IMR-90 (cell line): Measurements from ENCODE around the gene NEURL1. TPM values are rescaled to one million over a fixed set of nuclear protein-coding genes. Genes with fewer than 3 reads are reported as not detected.

ENCODE experiments used
- ATAC-seq: fragments of 200-7000 bp; cut with Tn5 transposase; 2 replicates; pipeline ENCODE4 v1.9.1; 2020; ENCODE audit warnings: low read depth, mild to moderate bottlenecking, moderate library complexity
- BruUV-seq: library from RNA; stranded (reverse); fragments of 400-500 nt; replicated peaks from 2 replicates; lab custom pipeline; 2021; lab: Mats Ljungman, UMichigan
- CTCF ChIA-PET: fragments of 300-600 bp; formaldehyde crosslinking; extraction: SDS; loops from one replicate; lab custom pipeline; 2021; ENCODE audit warnings: antibody characterized with exemption; lab: Yijun Ruan, JAX
- POLR2A ChIA-PET: fragments of 300-600 bp; sonication (Branson Sonifier 250); formaldehyde crosslinking; loops from one replicate; lab custom pipeline; 2022; ENCODE audit warnings: antibody characterized with exemption; ENCODE audit not compliant: unreplicated experiment; lab: Charles Lee
- DNase-seq: peaks from one replicate; pipeline ENCODE4 v3.0.0; 2013
- H2AFZ ChIP-seq: replicated peaks from 2 replicates; pipeline ENCODE3; 2013; ENCODE audit warnings: low read length, mild to moderate bottlenecking; ENCODE audit not compliant: poor library complexity
- H2AK5ac ChIP-seq: 2 replicates; pipeline ENCODE4 v1.6.1; 2013; ENCODE audit warnings: low read depth, low read length, inconsistent platforms
- H2AK9ac ChIP-seq: replicated peaks from 2 replicates; pipeline ENCODE3; 2013; ENCODE audit warnings: mild to moderate bottlenecking, low read depth, low read length, moderate library complexity; ENCODE audit not compliant: poor library complexity
- H2BK120ac ChIP-seq: 2 replicates; pipeline ENCODE4 v1.6.1; 2013; ENCODE audit warnings: low read depth, low read length, inconsistent platforms
- H2BK15ac ChIP-seq: 3 replicates; pipeline ENCODE4 v1.6.1; 2013; ENCODE audit warnings: low read depth, low read length, inconsistent platforms
- H2BK20ac ChIP-seq: 2 replicates; pipeline ENCODE4 v1.6.1; 2013; ENCODE audit warnings: low read depth, mild to moderate bottlenecking, inconsistent platforms, low read length, moderate library complexity
- H2BK5ac ChIP-seq: 2 replicates; pipeline ENCODE4 v1.6.1; 2013; ENCODE audit warnings: mild to moderate bottlenecking, low read depth, low read length, inconsistent platforms; ENCODE audit not compliant: poor library complexity, severe bottlenecking
- H3K14ac ChIP-seq: replicated peaks from 2 replicates; pipeline ENCODE4 v1.6.1; 2013; ENCODE audit warnings: low read depth, low read length, inconsistent platforms
- H3K18ac ChIP-seq: 2 replicates; pipeline ENCODE4 v1.6.1; 2013; ENCODE audit warnings: low read depth, low read length, control low read depth
- H3K23ac ChIP-seq: 2 replicates; pipeline ENCODE4 v1.6.1; 2013; ENCODE audit warnings: low read depth, low read length, inconsistent platforms
- H3K27ac ChIP-seq: 2 replicates; pipeline ENCODE4 v1.5.1; 2013; ENCODE audit warnings: mild to moderate bottlenecking, control low read depth, low read length; ENCODE audit not compliant: insufficient read depth
- H3K27me3 ChIP-seq: 2 replicates; pipeline ENCODE4 v1.6.1; 2013; ENCODE audit warnings: low read length; ENCODE audit not compliant: control insufficient read depth, insufficient read depth
- H3K36me3 ChIP-seq: 2 replicates; pipeline ENCODE4 v1.6.1; 2013; ENCODE audit warnings: low read length, mixed read lengths; ENCODE audit not compliant: control insufficient read depth, insufficient read depth
- H3K4ac ChIP-seq: 2 replicates; pipeline ENCODE4 v1.6.1; 2013; ENCODE audit warnings: low read depth, low read length, inconsistent platforms
- H3K4me1 ChIP-seq: 2 replicates; pipeline ENCODE4 v1.6.1; 2013; ENCODE audit warnings: low read length, mixed read lengths; ENCODE audit not compliant: control insufficient read depth, insufficient read depth
- H3K4me2 ChIP-seq: 2 replicates; pipeline ENCODE4 v1.6.1; 2013; ENCODE audit warnings: low read depth, mild to moderate bottlenecking, control low read depth, low read length, moderate library complexity
- H3K4me3 ChIP-seq: 2 replicates; pipeline ENCODE4 v1.5.1; 2013; ENCODE audit warnings: low read depth, mild to moderate bottlenecking, control low read depth, low read length, moderate library complexity; ENCODE audit not compliant: insufficient read depth
- H3K56ac ChIP-seq: 2 replicates; pipeline ENCODE4 v1.6.1; 2013; ENCODE audit warnings: low read length, inconsistent platforms; ENCODE audit not compliant: insufficient read depth; ENCODE audit errors: extremely low read depth
- H3K79me1 ChIP-seq, 2 experiments: 2 replicates each; pipeline ENCODE4 v1.6.1; 2013; ENCODE audit warnings: low read length in 2 of 2, inconsistent platforms in 1 of 2, low read depth in 1 of 2
- H3K9ac ChIP-seq: 2 replicates; pipeline ENCODE4 v1.6.1; 2013; ENCODE audit warnings: low read depth, low read length, control low read depth
- H3K9me1 ChIP-seq: 2 replicates; pipeline ENCODE4 v1.6.1; 2013; ENCODE audit warnings: low read length, inconsistent platforms; ENCODE audit not compliant: insufficient read depth
- H3K9me3 ChIP-seq: 2 replicates; pipeline ENCODE4 v1.6.1; 2013; ENCODE audit warnings: low read length; ENCODE audit not compliant: control insufficient read depth, insufficient read depth
- H4K20me1 ChIP-seq: 2 replicates; pipeline ENCODE4 v1.6.1; 2013; ENCODE audit warnings: low read length, inconsistent platforms; ENCODE audit not compliant: insufficient read depth
- H4K5ac ChIP-seq: 2 replicates; pipeline ENCODE4 v1.6.1; 2013; ENCODE audit warnings: mild to moderate bottlenecking, low read depth, low read length, control low read depth
- H4K8ac ChIP-seq, 2 experiments: 2 replicates each; pipeline ENCODE4 v1.6.1; 2013; ENCODE audit warnings: low read depth in 2 of 2, low read length in 2 of 2, control low read depth in 1 of 2, inconsistent platforms in 1 of 2
- H4K91ac ChIP-seq: 2 replicates; pipeline ENCODE4 v1.6.1; 2013; ENCODE audit warnings: low read depth, low read length, inconsistent platforms; ENCODE audit not compliant: insufficient read depth
- BHLHE40 ChIP-seq: fragments of 150-350 bp; IDR thresholded peaks from 2 replicates; pipeline ENCODE4 v1.6.1; 2016; ENCODE audit warnings: mild to moderate bottlenecking, low read depth, low read length
- CEBPB ChIP-seq: IDR thresholded peaks from 2 replicates; pipeline ENCODE4 v1.6.1; 2012; ENCODE audit warnings: low read depth, low read length, improper control_type of control experiment
- CHD1 ChIP-seq: IDR thresholded peaks from 2 replicates; pipeline ENCODE4 v1.6.1; 2012; ENCODE audit warnings: low read depth, low read length, improper control_type of control experiment
- FOS ChIP-seq: fragments of 150-350 bp; IDR thresholded peaks from 2 replicates; pipeline ENCODE4 v1.6.1; 2016; ENCODE audit warnings: low read depth, low read length
- MAFK ChIP-seq: IDR thresholded peaks from 2 replicates; pipeline ENCODE4 v1.6.1; 2012; ENCODE audit warnings: low read depth, low read length, improper control_type of control experiment
- MAZ ChIP-seq: IDR thresholded peaks from 2 replicates; pipeline ENCODE4 v1.6.1; 2012; ENCODE audit warnings: low read depth, mild to moderate bottlenecking, low read length, improper control_type of control experiment, moderate library complexity, borderline replicate concordance
- MXI1 ChIP-seq: IDR thresholded peaks from 2 replicates; pipeline ENCODE4 v1.6.1; 2012; ENCODE audit warnings: low read depth, mild to moderate bottlenecking, low read length, moderate library complexity, borderline replicate concordance
- NFE2L2 ChIP-seq: fragments of 150-350 bp; IDR thresholded peaks from 2 replicates; pipeline ENCODE4 v1.6.1; 2016; ENCODE audit warnings: low read depth, mild to moderate bottlenecking, low read length
- POLR2A ChIP-seq: IDR thresholded peaks from 2 replicates; pipeline ENCODE4 v1.6.1; 2012; ENCODE audit warnings: mild to moderate bottlenecking, low read depth, low read length
- RAD21 ChIP-seq: IDR thresholded peaks from 2 replicates; pipeline ENCODE4 v1.6.1; 2012; ENCODE audit warnings: low read length, improper control_type of control experiment
- RCOR1 ChIP-seq: IDR thresholded peaks from 2 replicates; pipeline ENCODE4 v1.6.1; 2012; ENCODE audit warnings: mild to moderate bottlenecking, low read length, improper control_type of control experiment; ENCODE audit not compliant: insufficient replicate concordance
- RFX5 ChIP-seq: IDR thresholded peaks from 2 replicates; pipeline ENCODE4 v1.8.0; 2012; ENCODE audit warnings: low read depth, mild to moderate bottlenecking, low read length, moderate library complexity
- SMC3 ChIP-seq: fragments of 150-350 bp; IDR thresholded peaks from 2 replicates; pipeline ENCODE4 v1.6.1; 2016; ENCODE audit warnings: low read depth, mild to moderate bottlenecking, antibody characterized with exemption, low read length, moderate library complexity
- WGBS, 2 experiments: methylation state at CpG; one replicate each; pipeline versions ENCODE4 v1.1.5 to v1.1.7; 2013; ENCODE audit warnings: missing lambda C conversion rate in 2 of 2; ENCODE audit not compliant: insufficient read length in 1 of 2; ENCODE audit errors: extremely low coverage in 2 of 2; 5-methylcytosine and 5-hydroxymethylcytosine counted together
- dilution Hi-C: fragments of 300-500 bp; cut with HindIII; formaldehyde crosslinking; loops from one replicate; pipeline ENCODE4 v1.14.3; 2018; ENCODE audit warnings: low sequenced_read_pairs; ENCODE audit not compliant: unreplicated experiment
- in situ Hi-C: fragments of 300-500 bp; cut with MboI; formaldehyde crosslinking; loops from 3 replicates; pipeline ENCODE4 v1.14.3; 2019; ENCODE audit warnings: low sequenced_read_pairs, inconsistent platforms, mixed read lengths
- intact Hi-C: fragments of 100-400 bp; cut with micrococcal nuclease; formaldehyde crosslinking; loops from 2 replicates; pipeline ENCODE4 v1.10.0; 2022
- polyA plus RNA-seq, 3 experiments: library from polyadenylated mRNA; depleted of rRNA; stranded (reverse); fragments of >200 nt; gene quantifications; 2 replicates each; pipeline ENCODE4 v1.2.3, GENCODE V29; 2012; ENCODE audit warnings: low replicate concordance in 1 of 3
- total RNA-seq: library from RNA; depleted of rRNA; stranded (reverse); fragments of >200 nt; gene quantifications from 2 replicates; pipeline ENCODE4 v1.2.3, GENCODE V29; 2012
- TF ChIP-seq, protein P1 (sequence below): fragments of 150-350 bp; IDR thresholded peaks from 2 replicates; pipeline ENCODE4 v1.6.1; 2016; ENCODE audit warnings: low read depth, mild to moderate bottlenecking, low read length, moderate library complexity, borderline replicate concordance
- TF ChIP-seq, protein P2 (sequence below): conservative IDR thresholded peaks from 2 replicates; pipeline ENCODE4 v1.5.1; 2012; ENCODE audit warnings: mild to moderate bottlenecking, low read depth, low read length, improper control_type of control experiment
- TF ChIP-seq, protein P3 (sequence below): fragments of 150-350 bp; IDR thresholded peaks from 2 replicates; pipeline ENCODE4 v1.6.1; 2017; ENCODE audit warnings: mild to moderate bottlenecking, antibody characterized with exemption, low read length, low read depth

NEURL1 gene
- total and polyA plus RNA-seq, 2 of the 4 experiments (the other 2 are of a cell fraction): 0.36 to 0.82 TPM

DNA sequence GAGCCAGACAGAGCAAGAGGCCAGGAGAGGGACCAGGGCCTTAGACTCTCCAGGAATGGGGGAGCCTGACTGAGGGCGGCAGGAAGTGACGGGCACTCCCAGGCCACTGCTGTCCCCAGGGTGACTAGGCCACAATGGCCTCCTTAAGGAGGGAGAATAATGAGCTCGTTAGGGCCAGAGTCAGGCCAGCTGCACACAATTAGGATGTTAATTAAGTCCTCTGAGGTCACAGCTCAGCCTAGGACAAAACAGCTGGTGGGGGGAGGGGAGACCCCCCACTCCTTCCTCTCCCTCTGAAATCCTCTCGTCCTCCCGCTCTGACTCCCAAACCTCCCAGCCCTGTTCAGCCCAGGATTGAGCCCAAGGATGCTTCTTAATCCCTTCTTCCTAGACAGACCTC is 143.0 kb downstream of the NEURL1 start:
- H4K20me1 ChIP-seq: peaks cover 70% of the 10 kb centered on the region
- no peak overlapping the region for H4K91ac ChIP-seq
- H2AK9ac ChIP-seq: peak overlapping the region; percentile 57
- peak overlapping the region; percentile 1; the same call in 1 of the 2 replicates for H2AK5ac ChIP-seq
- H2BK5ac ChIP-seq: no peak overlapping the region
- no peak overlapping the region for H2AFZ ChIP-seq
- no peaks in the 10 kb centered on the region for H3K27me3 ChIP-seq
- no peak overlapping the region for H3K9ac ChIP-seq
- H3K9me3 ChIP-seq: no peaks in the 10 kb centered on the region
- no peak overlapping the region for H2BK20ac ChIP-seq
- intact Hi-C loops: no loop called here
- H3K56ac ChIP-seq: no peak overlapping the region
- dilution Hi-C loops: no loop called here
- H3K4me1 ChIP-seq: peaks cover 23% of the 10 kb centered on the region
- H4K5ac ChIP-seq: no peak overlapping the region
- ATAC-seq: no peak
- DNase-seq: no peak
- H3K23ac ChIP-seq: no peak overlapping the region
- in situ Hi-C loops: no loop called here
- 100% methylated on average over 2 of the region's 5 CpGs; no CpG with 5 or more reads in 1 of the 2 experiments for WGBS, 2 experiments
- H3K79me1 ChIP-seq: peaks cover 57 to 86% of the 10 kb centered on the region in 2 experiments
- no peak overlapping the region for H3K4me2 ChIP-seq
- H3K4me3 ChIP-seq: no peak overlapping the region
- POLR2A ChIA-PET: interaction anchor here (0.7 kb wide), 1 partner anchor 42 kb away, joined by 3 read pairs; no protein-coding TSS in a partner anchor
- no peak overlapping the region for H2BK120ac ChIP-seq
- H2BK15ac ChIP-seq: no peak overlapping the region
- no peak overlapping the region; the same call in 1 of the 2 replicates for H3K27ac ChIP-seq
- no peak overlapping the region for H4K8ac ChIP-seq
- H3K14ac ChIP-seq: no peak overlapping the region
- TF ChIP-seq FOS (no peak), POLR2A (no peak), NFE2L2 (no peak), MAFK (no peak), MXI1 (no peak), CEBPB (no peak), RAD21 (no peak), MAZ (no peak), RFX5 (no peak), BHLHE40 (no peak), RCOR1 (no peak), SMC3 (no peak), CHD1 (no peak)
- TF ChIP-seq, protein P1, sequence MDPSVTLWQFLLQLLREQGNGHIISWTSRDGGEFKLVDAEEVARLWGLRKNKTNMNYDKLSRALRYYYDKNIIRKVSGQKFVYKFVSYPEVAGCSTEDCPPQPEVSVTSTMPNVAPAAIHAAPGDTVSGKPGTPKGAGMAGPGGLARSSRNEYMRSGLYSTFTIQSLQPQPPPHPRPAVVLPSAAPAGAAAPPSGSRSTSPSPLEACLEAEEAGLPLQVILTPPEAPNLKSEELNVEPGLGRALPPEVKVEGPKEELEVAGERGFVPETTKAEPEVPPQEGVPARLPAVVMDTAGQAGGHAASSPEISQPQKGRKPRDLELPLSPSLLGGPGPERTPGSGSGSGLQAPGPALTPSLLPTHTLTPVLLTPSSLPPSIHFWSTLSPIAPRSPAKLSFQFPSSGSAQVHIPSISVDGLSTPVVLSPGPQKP: no peak
- TF ChIP-seq, protein P2, sequence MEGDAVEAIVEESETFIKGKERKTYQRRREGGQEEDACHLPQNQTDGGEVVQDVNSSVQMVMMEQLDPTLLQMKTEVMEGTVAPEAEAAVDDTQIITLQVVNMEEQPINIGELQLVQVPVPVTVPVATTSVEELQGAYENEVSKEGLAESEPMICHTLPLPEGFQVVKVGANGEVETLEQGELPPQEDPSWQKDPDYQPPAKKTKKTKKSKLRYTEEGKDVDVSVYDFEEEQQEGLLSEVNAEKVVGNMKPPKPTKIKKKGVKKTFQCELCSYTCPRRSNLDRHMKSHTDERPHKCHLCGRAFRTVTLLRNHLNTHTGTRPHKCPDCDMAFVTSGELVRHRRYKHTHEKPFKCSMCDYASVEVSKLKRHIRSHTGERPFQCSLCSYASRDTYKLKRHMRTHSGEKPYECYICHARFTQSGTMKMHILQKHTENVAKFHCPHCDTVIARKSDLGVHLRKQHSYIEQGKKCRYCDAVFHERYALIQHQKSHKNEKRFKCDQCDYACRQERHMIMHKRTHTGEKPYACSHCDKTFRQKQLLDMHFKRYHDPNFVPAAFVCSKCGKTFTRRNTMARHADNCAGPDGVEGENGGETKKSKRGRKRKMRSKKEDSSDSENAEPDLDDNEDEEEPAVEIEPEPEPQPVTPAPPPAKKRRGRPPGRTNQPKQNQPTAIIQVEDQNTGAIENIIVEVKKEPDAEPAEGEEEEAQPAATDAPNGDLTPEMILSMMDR: no peak
- TF ChIP-seq, protein P3, sequence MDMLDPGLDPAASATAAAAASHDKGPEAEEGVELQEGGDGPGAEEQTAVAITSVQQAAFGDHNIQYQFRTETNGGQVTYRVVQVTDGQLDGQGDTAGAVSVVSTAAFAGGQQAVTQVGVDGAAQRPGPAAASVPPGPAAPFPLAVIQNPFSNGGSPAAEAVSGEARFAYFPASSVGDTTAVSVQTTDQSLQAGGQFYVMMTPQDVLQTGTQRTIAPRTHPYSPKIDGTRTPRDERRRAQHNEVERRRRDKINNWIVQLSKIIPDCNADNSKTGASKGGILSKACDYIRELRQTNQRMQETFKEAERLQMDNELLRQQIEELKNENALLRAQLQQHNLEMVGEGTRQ: no peak
- no peak overlapping the region for H3K4ac ChIP-seq
- BruUV-seq: no TSS peak
- H3K36me3 ChIP-seq: peaks cover 34% of the 10 kb centered on the region
- CTCF ChIA-PET: interaction anchor here (1.0 kb wide), 1 partner anchor 49 kb away, joined by 3 read pairs; no protein-coding TSS in a partner anchor
- H3K9me1 ChIP-seq: peaks cover 52% of the 10 kb centered on the region
- no peak overlapping the region for H3K18ac ChIP-seq
